ENCODE data around the gene ADGRF4.
"Not testable (repeated sequence)": the region's sequence is repeated elsewhere in the genome, so short reads cannot be mapped to it uniquely, and the experiment has no call there.

The ADGRF4 gene

DNA sequence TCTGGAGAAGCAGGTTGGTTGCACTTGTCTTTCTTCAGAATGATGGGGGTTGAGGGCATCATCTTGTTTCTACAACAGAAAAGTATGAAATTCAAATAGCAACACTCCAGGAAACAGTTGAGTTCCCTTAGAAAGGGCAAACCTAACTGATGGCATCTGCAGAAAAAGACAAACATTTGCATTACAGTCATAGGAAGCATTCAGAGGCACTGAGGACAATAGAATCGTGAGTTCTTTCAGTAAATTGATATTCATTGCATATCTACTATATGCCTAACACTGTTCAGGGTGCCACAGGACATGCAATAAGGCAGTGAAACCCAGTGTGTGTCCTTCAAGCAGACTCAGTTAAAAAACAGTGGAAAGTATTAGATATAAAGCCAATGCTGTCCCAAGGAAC lies 42.3 kb downstream of the ADGRF4 start:
- no peak for DNase-seq

GRCh38 chr6:47741807-47742206 lies 43.4 kb downstream of the ADGRF4 start:
- no peak for DNase-seq

GRCh38 chr6:47743744-47744143 lies 45.4 kb downstream of the ADGRF4 start:
- peak; percentile 17 for DNase-seq

DNA sequence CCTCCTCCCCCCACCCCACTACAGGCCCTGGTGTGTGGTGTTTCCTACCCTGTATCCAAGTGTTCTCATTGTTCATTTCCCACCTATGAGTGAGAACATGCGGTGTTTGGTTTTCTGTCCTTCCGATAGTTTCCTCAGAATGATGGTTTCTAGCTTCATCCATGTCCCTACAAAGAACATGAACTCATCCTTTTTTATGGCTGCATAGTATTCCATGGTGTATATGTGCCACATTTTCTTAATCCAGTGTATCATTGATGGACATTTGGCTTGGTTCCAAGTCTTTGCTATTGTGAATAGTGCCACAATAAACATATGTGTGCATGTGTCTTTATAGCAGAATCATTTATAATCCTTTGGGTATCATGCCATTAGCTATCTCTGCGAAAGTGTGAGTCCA lies 46.9 kb downstream of the ADGRF4 start:
- not testable (repeated sequence) for DNase-seq

GRCh38 chr6:47749757-47750156 lies 51.4 kb downstream of the ADGRF4 start:
- DNase-seq: no peak

DNA sequence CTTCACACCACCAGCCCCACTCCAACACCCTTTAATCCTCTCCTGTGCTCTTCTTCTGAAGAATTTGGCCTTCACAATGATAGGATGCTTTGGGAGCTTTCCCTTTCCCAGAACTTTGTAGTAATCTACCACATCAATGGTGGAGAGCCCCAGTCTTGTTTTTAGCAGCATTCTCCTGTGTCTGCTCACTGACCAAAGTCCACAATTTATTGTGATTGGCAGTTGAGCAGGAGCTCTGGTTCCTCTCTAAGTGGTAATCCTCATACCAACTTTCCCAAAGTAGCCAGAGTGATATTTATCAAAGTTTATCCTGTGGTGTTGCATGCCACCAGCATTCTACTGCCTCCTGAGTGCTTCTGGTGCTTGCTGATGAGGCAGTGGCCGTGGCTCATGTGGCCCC lies 54.4 kb downstream of the ADGRF4 start:
- no peak for DNase-seq

GRCh38 chr6:47759364-47759763 lies 61.0 kb downstream of the ADGRF4 start:
- DNase-seq: no peak

GRCh38 chr6:47762502-47762901 lies 64.1 kb downstream of the ADGRF4 start:
- no peak for DNase-seq

DNA sequence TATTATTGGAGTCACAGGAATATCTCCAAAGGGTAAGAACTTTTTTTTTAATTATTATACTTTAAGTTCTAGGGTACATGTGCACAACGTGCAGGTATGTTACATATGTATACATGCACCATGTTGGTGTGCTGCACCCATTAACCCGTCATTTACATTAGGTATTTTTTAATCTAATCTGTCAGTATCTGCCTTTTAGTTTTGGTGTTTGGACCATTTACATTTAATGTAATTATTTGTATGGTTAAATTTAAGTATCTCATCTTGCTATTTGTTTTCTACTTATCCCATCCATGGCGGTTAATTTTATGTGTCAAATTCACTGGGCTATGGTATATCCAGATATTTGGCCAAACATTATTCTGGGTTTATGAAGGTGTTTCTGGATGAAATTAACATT lies 68.1 kb downstream of the ADGRF4 start:
- DNase-seq: no peak

- no peak for DNase-seq
Measured at GRCh38 chr6:47767102-47767501, 68.7 kb downstream of the ADGRF4 start.

DNA sequence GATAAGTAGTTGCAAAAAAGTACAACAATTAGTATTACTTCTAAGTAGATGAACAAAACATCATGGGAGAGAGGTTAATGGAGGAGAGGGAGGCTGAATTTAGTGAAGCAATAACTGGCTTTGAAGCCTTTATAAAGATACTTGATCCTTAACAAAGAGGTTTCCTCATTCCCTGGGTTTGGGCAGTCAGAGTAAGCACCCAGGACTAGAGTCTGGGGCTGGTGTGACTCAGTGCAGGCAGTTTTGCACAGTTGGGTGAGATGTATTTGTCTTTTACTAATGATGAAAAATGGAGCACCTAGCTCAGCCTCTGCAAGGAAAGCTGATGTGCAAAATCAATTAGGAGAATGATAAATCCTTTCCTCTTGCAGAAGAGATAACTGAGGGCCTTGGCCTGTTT lies 71.6 kb downstream of the ADGRF4 start:
- DNase-seq: no peak
